GM19023 (cell line): ENCODE data around the gene RIMBP2.

ENCODE experiments used
- ATAC-seq: cut with Tn5 transposase; IDR thresholded peaks from one replicate; pipeline ENCODE4 v1.9.1; 2021; ENCODE audit warnings: mild to moderate bottlenecking, moderate library complexity; ENCODE audit not compliant: unreplicated experiment

The RIMBP2 gene

DNA sequence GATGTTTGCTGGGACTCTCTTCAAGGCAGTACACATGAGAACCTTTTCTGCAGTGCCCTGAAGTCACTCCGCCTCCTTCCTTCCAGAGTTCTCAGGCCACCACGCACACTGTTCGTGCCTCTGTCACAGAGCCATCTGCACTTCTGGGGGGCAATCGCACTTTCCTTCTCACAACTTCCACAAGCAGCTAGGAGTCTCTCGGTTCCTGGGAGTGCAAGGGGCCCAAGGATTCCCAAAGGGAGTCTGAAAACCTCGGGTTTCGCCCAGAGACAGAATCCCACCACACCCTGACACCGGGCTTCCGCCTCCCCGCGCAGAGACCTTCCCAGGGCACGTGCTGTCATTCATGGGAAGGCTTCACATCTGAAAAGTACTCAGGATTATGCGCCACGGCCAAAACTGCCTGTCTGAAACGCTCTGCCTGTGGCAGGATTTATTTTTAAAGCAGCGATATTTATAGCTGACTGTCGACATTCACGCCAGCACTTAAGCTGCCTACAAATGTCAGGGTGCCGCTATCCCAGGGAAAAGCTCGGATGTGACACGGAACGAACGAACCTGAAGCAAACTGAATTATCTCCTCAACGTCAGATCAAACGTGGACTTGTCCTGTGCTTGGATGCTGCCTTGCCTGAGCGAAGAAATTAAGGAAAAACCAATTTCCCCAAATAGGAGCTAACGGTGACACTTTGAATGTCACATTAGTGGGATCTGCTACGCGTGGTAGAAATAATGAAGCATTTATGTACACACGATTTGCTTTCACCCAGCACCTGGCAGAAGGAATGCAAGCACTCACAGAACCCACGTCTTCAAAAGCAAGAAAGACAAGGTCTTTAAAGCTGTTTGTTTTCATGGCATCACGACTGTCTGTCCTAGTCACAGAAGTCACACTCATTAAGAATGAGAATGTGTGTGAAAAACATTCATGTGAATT is 224.4 kb downstream of the RIMBP2 start:
- no peak for ATAC-seq

DNA sequence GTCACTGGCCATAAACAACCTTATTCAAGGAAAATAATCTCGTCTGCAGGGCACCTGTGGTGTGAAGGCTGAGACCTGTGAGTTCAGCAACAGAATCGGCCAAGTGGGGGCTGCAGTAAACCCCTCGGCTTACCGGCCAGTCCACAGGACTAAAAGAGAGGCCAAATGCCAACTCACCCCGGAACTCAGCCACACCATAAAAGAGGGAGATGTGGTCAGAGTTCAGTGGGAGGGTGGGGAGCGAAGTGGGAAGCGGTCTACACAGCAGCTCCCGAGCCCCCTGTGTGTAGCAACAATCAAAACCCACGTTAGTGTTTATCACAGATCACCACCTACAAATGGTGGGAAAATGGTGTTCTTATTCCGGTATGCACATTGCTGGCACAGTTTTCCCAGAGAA is 225.4 kb downstream of the RIMBP2 start:
- ATAC-seq = no peak

DNA sequence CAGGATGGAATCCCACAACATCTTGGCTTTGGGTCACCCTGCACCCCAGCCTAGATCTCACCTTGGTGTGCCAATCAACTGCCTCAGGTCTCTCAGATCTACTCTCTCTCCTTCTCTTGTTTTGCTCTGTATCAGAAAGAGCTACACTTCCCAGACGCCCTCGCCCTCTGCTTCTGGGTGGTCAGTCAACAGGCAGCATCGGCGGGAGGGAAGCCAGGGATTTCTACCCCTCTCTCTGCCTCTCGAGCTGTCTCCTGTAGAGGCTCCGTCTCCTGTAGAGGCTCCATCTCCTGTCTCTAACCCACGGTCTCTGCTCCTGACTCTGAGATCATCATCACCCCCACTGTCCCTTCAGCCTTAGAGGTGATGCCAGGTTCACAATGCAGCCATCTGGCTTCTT is 226.8 kb downstream of the RIMBP2 start:
- no peak for ATAC-seq

DNA sequence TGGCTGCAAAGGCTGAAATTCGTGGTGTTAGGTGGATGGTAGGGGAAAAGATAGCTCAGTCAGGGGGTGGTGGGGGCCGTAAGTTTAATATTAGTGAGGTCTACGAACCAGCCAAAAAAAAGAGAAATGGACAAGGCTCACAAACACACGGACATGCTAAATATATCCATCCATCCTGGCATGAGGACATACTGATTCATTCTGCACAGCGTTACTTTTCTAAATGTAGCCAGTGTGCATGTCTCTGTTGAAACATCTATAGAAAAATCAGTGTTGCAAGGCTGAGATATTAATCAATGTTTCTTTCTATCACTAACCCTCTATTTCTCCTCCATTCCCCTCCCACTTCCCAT is 227.8 kb downstream of the RIMBP2 start:
- no peak for ATAC-seq

DNA sequence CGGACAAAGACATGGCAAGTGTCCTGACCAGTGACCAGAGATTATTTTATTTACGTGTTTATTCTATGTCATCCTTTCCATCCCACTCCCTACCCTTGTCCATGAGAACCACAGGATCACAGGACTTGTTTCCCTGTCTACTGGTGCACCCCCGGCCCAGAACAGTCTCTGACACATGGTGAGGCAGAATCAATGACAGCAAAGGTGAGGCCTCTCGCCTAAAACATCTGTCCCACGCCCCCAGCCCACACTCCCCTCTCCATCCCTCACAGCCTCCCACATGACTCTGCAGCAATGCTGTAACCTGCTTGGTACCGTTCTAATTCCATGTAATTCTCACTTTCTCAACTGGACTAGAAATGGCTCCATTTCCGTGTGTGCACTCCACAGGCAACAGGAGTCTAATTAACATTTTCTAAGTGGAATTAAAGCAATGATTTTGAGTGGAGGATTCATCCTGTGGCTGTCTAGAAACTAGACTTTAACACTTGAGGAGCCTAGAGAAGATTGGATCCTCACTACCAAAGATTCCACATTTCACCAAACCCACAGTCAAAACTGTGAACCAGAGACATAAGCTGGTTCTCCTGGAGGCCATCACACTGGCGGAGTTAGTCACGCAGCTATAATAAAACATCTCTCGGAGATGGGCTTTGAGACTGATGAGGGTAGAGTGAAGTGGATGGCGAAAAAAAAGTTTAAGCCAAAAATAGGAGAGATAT is 228.3 kb downstream of the RIMBP2 start:
- no peak for ATAC-seq

DNA sequence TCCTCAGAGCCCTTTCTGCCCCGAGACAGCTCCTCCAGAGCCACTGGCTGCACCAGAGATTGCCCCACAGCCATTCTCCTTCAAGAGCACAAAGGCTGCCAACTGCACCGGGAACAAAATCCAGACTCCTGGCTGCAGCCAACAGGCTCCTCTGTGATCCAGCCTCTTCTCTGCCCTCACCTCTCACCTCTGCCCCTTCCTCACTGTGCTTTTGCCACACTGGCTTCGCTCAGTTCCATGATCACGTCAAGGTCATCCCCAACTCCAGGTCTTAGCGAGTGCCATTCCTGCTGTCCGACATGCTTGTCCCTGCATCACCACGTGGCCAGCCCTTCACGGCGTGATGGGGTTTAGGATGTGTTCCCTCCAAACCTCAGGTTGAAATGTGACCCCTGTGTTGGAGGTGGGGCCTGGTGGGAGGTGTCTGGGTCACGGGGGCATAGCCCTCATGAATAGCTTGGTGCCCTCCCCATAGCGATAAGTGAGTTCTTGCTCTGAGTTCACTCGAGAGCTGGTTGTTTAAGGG is 229.1 kb downstream of the RIMBP2 start:
- no peak for ATAC-seq

DNA sequence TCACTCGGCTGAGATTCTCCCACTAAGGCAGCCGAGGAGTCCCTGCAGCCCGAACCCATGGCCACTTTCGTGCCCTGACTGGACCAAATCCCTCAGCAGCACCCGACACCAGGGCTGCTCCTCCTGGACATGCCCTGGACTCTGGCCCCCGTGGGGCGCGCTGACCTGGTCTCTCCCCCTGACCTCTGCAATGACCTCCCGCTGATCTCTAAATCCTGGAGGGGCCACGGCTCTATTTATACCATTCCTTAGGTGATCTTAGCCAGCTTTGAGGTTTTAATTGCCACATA is 230.0 kb downstream of the RIMBP2 start:
- no peak for ATAC-seq

DNA sequence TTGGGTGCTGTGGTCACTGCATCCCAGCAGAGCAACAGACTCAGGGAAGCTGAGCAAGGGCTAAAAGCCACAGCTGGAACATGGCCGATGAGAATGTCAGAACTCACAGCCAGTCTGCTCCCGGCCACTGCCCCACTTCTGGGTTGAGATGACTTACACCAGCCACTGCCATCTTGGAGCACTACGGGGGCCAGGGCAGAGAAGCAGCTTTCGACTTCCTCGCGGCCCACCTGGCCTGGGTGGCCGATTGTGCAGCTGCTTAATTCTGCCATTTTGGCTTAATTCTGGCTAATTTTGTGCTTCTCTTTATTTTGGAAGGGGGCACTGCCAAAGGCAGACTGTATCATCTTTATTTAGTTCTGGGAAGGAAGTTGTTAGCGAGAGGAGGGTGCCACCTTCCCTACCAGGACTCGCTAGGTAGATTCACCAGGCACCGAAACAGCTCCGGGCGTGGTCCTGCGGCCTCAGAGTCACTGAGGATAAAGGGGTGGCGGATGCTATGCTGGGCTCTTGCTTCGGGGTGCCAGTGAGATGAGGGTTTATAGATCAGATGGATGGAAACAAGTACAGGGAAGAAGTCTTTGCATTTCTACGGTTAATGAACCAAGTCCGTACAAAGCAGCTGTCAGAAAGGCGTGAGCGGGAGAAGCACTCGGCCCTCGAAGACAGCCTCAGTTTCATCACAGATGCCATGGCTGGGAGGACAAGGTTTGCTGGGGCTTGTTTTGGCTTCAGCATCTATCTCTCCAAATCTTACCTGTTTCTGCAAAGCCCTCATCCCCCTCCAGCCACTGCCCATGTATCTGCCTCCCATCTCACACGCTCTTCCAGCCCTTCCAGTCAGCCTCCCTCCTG is 230.6 kb downstream of the RIMBP2 start:
- no peak for ATAC-seq

DNA sequence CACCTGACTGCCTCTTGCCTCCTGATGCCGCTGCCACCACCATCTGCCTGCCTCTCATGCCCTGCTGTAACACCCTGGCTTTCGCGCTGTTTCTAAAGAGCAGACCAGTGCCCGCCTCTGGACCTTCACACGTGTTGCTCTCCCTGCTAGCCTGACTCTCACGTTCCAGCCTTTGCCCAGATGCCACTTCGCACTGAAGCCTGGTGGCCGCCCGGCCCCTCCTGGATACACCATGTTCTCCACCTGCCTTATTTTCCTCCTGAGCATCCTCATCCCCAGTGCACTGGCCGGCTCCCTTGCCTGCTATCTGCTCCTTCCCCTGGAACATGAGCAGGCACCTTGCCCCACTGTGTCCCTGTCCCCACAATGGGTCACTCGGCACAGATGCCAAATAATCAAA is 231.9 kb downstream of the RIMBP2 start:
- no peak for ATAC-seq

DNA sequence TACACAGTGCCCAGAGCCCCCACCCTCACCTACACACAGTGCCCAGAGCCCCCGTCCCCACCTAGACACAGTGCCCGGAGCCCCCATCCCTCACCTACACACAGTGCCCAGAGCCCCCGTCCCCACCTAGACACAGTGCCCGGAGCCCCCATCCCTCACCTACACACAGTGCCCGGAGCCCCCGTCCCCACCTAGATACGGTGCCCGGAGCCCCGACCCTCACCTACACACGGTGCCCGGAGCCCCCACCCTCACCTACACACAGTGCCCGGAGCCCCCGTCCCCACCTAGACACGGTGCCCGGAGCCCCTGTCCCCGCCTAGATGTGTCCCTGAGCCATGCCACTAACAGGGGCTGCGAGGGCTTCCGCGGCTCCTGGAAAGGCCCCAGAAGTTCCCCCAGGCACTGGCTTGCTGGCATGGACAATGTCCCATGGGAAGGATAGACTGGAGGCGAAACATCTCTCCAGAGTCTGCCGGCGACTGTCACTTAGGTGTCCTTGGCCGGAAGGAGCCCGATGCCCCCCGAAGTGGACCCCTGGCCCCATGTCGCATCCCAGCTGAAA is 232.4 kb downstream of the RIMBP2 start:
- ATAC-seq = no peak

DNA sequence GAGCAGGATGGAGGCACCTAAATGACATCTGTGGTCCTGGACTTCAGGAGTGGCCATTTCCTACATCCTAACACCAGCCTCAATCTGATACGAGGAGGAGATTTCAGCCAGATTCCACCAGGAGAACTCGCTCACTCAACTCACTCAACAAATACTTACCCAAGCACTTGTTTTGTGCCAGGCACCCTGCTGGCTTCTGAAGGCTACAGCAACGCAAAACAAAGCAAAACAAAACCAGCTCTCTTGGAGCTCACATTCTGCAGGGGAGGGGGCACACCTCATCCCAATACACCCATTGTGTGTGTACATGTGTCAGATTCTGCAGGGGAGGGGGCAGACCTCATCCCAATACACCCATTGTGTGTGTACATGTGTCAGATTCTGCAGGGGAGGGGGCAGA is 233.7 kb downstream of the RIMBP2 start:
- ATAC-seq = no peak

DNA sequence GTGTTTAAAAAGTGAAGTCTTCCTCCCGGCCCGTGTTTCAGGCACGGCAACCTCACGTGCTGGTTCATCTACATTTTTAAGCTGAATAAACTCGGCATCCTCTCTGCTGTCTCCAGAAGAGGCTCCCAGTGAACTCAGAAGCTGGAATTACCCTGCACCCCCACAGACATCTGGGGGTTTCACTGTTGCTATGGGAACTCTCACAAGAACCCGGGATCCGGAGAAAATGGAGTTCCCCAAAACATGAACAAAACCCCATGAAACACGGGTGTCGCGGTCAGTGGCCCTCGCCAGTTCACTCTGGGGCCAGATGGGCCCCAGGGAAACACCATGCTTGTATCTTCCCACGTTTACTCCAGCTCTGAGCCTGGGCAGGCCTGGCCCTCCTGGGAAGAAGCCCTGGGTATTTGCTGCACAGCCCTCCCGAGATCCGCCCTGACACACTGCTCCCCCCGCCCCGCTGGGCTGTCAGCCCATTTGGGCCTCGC is 234.7 kb downstream of the RIMBP2 start:
- no peak for ATAC-seq

DNA sequence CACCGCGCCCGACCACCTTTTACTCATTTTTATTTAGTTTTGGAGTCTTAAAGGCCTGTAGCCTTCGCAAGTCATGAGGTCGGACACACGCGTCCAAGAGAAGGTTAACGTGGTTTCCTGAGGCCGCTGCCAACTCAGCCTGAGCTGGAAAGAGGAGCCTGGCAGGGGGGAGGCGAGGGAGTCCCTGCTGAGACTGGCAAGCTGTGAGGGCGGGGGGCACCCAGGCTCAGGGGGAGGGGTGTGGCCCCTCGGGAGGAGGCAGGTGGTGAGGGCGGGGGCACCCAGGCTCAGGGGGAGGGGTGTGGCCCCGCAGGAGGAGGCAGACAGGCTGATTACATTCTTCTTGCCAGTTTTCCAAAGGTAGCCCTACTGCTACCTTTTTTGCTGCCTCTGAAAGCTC is 235.2 kb downstream of the RIMBP2 start:
- ATAC-seq = no peak

DNA sequence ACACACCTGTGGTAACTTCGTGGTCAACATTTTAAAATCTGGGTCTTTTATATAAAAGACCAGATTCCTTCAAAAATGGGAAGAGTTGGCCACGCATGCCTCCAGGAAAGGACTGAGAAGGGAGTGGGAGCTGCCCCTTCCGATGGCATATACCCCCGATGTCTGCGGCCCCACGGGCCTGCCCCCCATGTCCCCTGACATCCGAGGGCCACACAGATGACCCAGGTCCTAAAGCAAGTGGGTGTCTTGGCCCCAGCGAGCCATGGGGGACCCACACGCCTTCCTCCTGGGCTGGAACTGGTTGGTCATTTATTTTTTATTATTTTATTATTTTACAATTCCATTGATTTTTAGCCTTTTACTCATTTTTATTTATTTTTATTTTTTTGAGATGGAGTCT is 235.9 kb downstream of the RIMBP2 start:
- ATAC-seq = no peak

DNA sequence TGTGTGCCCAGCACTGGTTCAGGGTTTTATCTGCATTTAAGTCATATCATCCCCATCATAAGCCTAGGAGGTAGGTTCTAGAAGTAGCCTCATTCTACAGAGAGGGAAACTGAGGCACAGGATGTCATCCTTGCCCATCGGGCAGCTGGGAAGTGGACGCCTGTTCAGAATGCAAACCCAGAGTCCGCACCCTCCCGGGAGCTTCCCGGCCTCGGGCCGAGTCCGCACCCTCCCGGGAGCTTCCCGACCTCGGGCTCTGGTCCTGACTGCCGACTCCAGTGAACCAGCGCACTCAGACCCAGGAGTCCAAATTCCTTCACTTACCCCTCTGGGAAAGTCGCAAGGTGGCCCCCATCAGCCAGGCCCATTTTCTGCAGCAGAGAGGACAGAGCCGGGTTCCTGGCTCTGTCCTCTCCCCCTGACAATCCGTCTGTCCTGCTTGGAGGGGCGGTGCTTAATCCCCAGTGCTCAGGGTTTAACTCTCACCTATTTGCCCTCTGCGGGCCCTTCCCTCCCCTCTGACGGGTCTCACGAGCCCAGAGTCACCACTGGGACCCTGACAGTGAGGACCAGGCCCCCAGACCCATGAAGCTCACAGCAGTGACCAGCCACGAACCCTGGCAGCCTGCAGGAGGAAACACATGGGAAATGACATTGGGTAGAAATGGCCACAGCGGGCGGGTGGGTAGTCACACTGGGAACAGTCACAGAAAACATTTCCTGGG is 236.5 kb downstream of the RIMBP2 start:
- no peak for ATAC-seq

DNA sequence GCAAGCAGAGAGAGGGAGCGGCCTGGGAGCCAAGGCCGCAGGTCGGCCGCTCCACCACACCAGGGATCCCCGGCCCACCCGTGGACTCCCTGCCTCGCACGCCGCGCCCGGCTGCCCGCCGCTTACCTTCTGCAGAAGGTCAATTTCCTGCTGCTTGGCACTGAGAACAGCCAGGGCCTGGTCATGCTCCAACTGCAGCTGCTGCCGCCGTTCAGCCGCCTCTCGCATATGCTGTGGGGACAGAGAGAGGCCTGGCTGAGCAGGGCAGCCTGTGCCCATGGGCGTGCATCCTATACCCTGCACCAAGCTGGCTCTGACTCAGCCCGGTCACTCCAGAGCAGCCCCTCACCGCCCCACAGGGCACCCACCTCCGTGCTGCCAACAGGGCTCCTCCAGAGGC is 237.3 kb downstream of the RIMBP2 start:
- ATAC-seq = no peak

DNA sequence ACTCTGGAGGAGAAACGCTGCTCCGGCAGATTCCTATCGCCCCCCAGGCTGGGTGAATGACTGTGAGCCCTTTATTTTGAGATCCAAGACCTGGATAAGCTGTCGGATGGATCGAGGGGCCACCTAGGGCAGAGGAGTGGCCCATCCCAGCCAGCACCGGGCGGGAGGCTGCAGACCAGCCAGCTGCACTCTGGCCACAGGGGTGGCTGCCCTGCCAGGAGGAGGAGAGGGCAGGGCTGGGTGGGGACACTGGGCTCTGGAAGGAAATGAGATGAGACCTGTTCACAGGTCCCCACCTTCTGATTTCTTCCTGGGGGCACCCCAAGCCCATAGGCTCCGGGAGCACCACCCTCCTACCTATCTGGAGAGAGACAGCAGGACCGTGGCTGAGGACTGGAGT is 238.4 kb downstream of the RIMBP2 start:
- ATAC-seq = no peak

DNA sequence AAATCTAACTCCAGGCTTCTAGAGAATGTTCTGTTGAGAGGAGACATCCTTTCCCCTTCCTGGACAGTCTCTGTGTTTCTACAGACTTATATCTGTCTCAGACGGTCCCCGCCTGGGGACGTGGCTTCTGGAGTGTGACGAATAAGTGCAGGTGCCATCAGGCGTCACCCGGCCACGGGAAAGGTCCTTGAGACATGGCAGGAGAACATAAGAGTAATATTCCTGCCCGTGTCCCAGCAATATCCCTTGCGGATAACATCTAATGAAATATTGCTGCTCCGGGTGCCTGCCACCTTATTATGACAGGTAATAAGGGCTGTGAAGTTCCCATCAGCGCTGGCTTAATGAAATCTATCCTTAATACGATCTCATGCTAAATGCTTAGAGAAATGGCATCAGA is 238.8 kb downstream of the RIMBP2 start:
- ATAC-seq = no peak

DNA sequence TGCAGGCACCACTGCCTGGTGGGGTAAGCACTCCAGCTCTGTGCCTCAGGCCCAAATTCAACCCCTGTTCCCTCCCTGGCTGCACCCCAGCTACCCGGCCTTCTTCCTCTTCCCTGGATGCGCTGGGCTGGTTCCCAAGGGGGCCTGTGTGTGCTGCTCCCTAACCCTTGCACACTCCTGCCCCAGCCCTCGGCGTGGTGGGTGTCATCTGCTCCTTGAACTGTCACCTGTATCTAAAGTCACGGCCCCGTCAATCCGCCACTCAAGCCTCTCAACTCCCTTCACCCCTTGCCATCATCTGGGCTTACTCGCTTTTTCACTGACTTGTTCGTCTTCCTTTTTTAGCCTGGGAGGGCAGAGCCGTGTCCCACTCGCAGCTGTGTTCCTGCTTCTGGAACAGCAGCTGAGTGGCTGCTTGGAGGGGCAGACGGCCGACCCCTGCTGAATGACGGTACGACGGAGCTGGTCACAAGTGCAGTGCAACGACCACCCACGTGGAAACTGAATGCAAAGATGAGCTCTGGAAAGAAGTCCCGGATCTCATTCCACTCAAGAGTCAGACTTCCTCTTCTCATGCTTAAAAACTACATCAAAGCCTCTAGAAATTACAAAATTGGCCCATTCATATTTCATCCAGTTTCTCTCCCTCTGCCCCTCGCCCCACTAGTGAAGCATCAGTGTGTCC is 239.5 kb downstream of the RIMBP2 start:
- ATAC-seq = no peak
